ENCODE results near the gene EPO. TPM values are rescaled to one million over a fixed set of nuclear protein-coding genes. Genes with fewer than 3 reads are reported as not detected.

The EPO gene
- total and polyA plus RNA-seq, 2 donors (not counting 1 experiment from before 2014, with no cell fraction given): 0.10 TPM; not detected in 1

DNA sequence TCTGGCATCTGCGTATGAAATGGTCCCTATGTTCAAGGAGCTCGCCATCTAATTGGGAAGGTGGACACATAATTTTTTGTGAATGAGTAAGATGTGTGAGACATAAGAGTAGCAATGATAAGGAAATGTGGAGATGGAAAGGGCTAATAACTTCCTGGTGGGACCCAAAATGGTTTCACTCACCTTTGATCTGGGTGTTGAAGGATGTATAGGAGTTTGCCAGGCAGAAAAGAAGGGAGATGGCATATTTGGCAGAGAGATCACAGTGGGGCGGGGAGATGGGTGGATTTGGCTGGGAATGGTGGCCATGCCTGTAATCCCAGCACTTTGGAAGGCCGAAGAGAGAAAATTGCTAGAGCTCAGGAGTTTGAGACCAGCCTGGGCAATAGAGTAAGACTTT, 9.8 kb upstream of the EPO start:
- H3K4me3 Mint-ChIP-seq: no peak overlapping the region
- Histone ChIP-seq H3K27me3 (replicated peaks in 1 of 4; ENCODE audit: control extremely low read depth in 1 of 4, control insufficient read depth in 3 of 4, insufficient read depth in 4 of 4, low read length in 3 of 4) (no peaks in the 10 kb centered on the region), H3K4me1 (ENCODE audit: control insufficient read depth in 2 of 2, insufficient read depth in 2 of 2, low read length in 2 of 2) (peaks cover 8 to 12% of the 10 kb centered on the region in 2 donors), H3K4me2 (replicated peaks; ENCODE audit: low read depth, low read length, poor library complexity, severe bottlenecking) (no peak overlapping the region), H4K20me1 (ENCODE audit: control insufficient read depth, insufficient read depth, low read length, poor library complexity, severe bottlenecking) (no peaks in the 10 kb centered on the region), H2AFZ (ENCODE audit: insufficient read depth, low read depth, low read length, poor library complexity, severe bottlenecking) (no peak overlapping the region), H3K36me3 (replicated peaks in 1 of 2; ENCODE audit: control extremely low read depth in 1 of 2, control insufficient read depth in 1 of 2, extremely low read depth in 1 of 2, insufficient read depth in 2 of 2, low read length in 1 of 2) (peaks cover 1 to 3% of the 10 kb centered on the region in 2 experiments), H3K9me3 (ENCODE audit: control extremely low read depth in 1 of 3, control insufficient read depth in 2 of 3, insufficient read depth in 1 of 3, low read length in 2 of 3) (no peaks in the 10 kb centered on the region), H3K27ac (ENCODE audit: low read length in 2 of 2) (no peak overlapping the region), H3K9ac (ENCODE audit: low read length) (no peak overlapping the region), H3K4me3 (ENCODE audit: control extremely low read depth in 1 of 5, extremely low read depth in 1 of 5, insufficient read depth in 1 of 5, low read depth in 2 of 5, low read length in 4 of 5) (no peak overlapping the region), H3K79me2 (ENCODE audit: control insufficient read depth, insufficient read depth, low read length) (peaks cover 14% of the 10 kb centered on the region)
- intact Hi-C loops (cut with micrococcal nuclease): no loop called here
- no peaks in the 10 kb centered on the region for H3K9me3 Mint-ChIP-seq (ENCODE audit: insufficient read depth)
- no peak for ATAC-seq (ENCODE audit: low read depth)
- TF ChIP-seq, protein P1, sequence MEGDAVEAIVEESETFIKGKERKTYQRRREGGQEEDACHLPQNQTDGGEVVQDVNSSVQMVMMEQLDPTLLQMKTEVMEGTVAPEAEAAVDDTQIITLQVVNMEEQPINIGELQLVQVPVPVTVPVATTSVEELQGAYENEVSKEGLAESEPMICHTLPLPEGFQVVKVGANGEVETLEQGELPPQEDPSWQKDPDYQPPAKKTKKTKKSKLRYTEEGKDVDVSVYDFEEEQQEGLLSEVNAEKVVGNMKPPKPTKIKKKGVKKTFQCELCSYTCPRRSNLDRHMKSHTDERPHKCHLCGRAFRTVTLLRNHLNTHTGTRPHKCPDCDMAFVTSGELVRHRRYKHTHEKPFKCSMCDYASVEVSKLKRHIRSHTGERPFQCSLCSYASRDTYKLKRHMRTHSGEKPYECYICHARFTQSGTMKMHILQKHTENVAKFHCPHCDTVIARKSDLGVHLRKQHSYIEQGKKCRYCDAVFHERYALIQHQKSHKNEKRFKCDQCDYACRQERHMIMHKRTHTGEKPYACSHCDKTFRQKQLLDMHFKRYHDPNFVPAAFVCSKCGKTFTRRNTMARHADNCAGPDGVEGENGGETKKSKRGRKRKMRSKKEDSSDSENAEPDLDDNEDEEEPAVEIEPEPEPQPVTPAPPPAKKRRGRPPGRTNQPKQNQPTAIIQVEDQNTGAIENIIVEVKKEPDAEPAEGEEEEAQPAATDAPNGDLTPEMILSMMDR (IDR thresholded peaks at IDR 0.05): no peak
- no peak for TF ChIP-seq EZH2 (IDR thresholded peaks at IDR 0.05; ENCODE audit: borderline replicate concordance, insufficient read depth, low read depth, low read length, poor library complexity, severe bottlenecking)
- no peak overlapping the region for H3K27ac Mint-ChIP-seq
- CTCF ChIA-PET: interaction anchor here (0.8 kb wide), 1 partner anchor 151 kb away, joined by 5 read pairs; no protein-coding TSS in a partner anchor
- peaks cover 17% of the 10 kb centered on the region for H3K4me1 Mint-ChIP-seq
- POLR2A ChIA-PET: interaction anchor here (0.6 kb wide), 2 partner anchors 67 to 457 kb away, joined by 3 to 5 read pairs; no protein-coding TSS in a partner anchor
- 90% methylated on average over 2 of the region's 4 CpGs for WGBS (ENCODE audit: insufficient coverage)
- DNase-seq: no peak
- H3K27me3 Mint-ChIP-seq: no peaks in the 10 kb centered on the region

GRCh38 chr7:100711369-100711768, 8.9 kb upstream of the EPO start:
- no peaks in the 10 kb centered on the region for H3K9me3 Mint-ChIP-seq (ENCODE audit: insufficient read depth)
- H3K27me3 ChIP-seq (replicated peaks in 1 of 4; ENCODE audit: control extremely low read depth in 1 of 4, control insufficient read depth in 3 of 4, insufficient read depth in 4 of 4, low read length in 3 of 4): peaks cover 0 to under 1% (median 0%) of the 10 kb centered on the region in 4 experiments
- no peaks in the 10 kb centered on the region for H3K9me3 ChIP-seq (ENCODE audit: control extremely low read depth in 1 of 3, control insufficient read depth in 2 of 3, insufficient read depth in 1 of 3, low read length in 2 of 3)
- no peak overlapping the region for H3K27ac Mint-ChIP-seq
- H3K36me3 ChIP-seq (replicated peaks in 1 of 2; ENCODE audit: control extremely low read depth in 1 of 2, control insufficient read depth in 1 of 2, extremely low read depth in 1 of 2, insufficient read depth in 2 of 2, low read length in 1 of 2): peaks cover 1 to 3% of the 10 kb centered on the region in 2 experiments
- ChIA-PET POLR2A (no interaction called here), CTCF (interaction anchor here (1.4 kb wide), 1 partner anchor 20 kb away, joined by 3 read pairs; no protein-coding TSS in a partner anchor)
- H3K27me3 Mint-ChIP-seq: no peaks in the 10 kb centered on the region
- H3K79me2 ChIP-seq (ENCODE audit: control insufficient read depth, insufficient read depth, low read length): peaks cover 9% of the 10 kb centered on the region
- TF ChIP-seq, protein P1 (IDR thresholded peaks at IDR 0.05): no peak
- TF ChIP-seq EZH2 (IDR thresholded peaks at IDR 0.05; ENCODE audit: borderline replicate concordance, insufficient read depth, low read depth, low read length, poor library complexity, severe bottlenecking): no peak
- H3K4me1 Mint-ChIP-seq: peaks cover 11% of the 10 kb centered on the region
- ATAC-seq (ENCODE audit: low read depth) (no peak), DNase-seq (no peak)
- H4K20me1 ChIP-seq (ENCODE audit: control insufficient read depth, insufficient read depth, low read length, poor library complexity, severe bottlenecking): no peaks in the 10 kb centered on the region
- WGBS (ENCODE audit: insufficient coverage): 97% methylated on average over 11 of the region's 11 CpGs
- no peak overlapping the region for H3K27ac ChIP-seq (ENCODE audit: low read length in 2 of 2)
- H3K4me3 Mint-ChIP-seq: no peak overlapping the region
- H3K4me1 ChIP-seq (ENCODE audit: control insufficient read depth in 2 of 2, insufficient read depth in 2 of 2, low read length in 2 of 2): peaks cover 8 to 9% of the 10 kb centered on the region in 2 donors
- H3K9ac ChIP-seq (ENCODE audit: low read length): no peak overlapping the region
- H2AFZ ChIP-seq (ENCODE audit: insufficient read depth, low read depth, low read length, poor library complexity, severe bottlenecking): no peak overlapping the region
- H3K4me2 ChIP-seq (replicated peaks; ENCODE audit: low read depth, low read length, poor library complexity, severe bottlenecking): no peak overlapping the region
- H3K4me3 ChIP-seq (ENCODE audit: control extremely low read depth in 1 of 5, extremely low read depth in 1 of 5, insufficient read depth in 1 of 5, low read depth in 2 of 5, low read length in 4 of 5): no peak overlapping the region
- intact Hi-C loops (cut with micrococcal nuclease): no loop called here
